T follicular helper cell (primary cell): ENCODE results near the gene HS6ST1.

Source experiments
- DNase-seq: peaks from one replicate; pipeline ENCODE4 v3.0.0-alpha.2; 2020; ENCODE audit warnings: low read depth
- total RNA-seq, 2 experiments: gene quantifications; one replicate each; lab custom pipeline; 2026; lab: John Stamatoyannopoulos, UW

The HS6ST1 gene
- total RNA-seq: 15.7 to 31.7 reads per million in 2 experiments

DNA sequence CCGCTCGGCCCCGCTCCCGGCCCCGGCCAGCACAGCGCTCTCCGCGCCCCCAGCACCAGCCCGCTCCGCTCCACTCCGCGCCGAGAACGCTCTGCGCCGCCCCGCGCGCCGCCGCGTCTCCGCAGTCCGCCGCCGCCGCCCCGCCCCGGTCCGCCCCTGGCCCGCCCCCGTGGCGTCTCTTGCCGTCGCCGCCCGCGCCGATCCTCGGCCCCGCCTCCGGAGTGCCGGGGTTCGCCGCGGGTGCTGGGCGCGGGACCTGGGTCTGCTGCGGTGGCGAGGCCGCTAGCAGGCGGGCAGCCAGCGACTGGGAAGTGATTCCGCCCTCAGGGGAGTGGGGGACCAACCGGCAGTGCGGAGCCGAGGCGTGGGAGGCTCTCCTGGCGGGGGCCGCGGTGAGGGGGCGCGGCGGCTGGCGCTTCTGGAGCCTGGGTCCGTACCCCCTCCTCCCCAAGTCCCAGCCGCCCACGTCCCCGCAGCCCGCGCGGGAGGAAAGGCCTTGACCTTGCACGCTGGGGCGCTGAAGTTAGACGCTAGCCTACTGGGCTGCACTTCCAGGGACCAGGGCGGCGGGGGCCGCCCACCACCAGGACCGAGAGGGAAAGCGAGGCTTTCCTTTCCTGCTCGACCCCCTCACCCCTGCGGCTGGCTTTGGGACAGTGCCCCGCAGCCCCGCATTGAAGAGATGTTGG is at the start of gene HS6ST1:
Gene HS6ST1, minus strand, starts transcription at position 93 of the 689 bp plus-strand sequence. CDS start 305 bp downstream, outside the sequence.
- DNase-seq: peak; percentile 83

DNA sequence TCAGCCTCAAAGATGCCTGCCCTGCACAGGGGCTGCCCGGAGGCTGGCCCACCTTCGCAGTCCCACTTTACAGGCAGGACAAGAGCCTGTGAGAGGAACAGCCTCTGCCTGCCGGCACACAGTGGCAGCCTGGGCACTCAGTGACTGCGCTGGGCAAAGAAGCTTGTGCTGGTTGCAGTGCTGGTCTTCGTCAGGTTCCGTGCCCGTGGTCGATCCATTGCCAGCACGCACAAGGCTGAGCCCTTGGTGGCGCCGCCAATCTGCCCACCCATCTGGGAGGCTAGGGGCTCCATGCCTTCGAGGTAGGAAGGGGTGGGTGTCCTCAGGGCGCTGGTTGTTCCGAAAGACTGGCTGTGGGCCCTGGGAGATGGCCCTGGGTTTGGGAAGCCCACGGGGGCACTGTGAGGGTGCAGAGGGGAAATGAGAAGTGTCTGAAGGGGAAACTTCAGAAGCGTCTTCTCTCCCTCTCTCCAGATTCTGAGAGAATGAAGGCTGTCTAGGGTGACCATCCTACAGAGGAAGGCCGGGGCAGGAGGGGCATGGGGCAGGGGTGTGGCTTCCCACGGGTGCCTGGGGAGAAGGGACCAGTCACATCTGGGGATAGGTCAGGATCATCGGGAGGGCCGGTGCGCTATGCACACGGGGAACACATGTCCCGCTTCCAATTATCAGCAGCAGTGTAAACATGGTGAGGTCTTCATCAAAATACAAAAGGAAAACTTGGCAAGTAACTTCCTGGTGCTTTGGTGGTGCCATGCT is 49.1 kb upstream of the HS6ST1 start:
- DNase-seq: no peak

GRCh38 chr2:128366713-128367511 is 48.2 kb upstream of the HS6ST1 start:
- no peak for DNase-seq

DNA sequence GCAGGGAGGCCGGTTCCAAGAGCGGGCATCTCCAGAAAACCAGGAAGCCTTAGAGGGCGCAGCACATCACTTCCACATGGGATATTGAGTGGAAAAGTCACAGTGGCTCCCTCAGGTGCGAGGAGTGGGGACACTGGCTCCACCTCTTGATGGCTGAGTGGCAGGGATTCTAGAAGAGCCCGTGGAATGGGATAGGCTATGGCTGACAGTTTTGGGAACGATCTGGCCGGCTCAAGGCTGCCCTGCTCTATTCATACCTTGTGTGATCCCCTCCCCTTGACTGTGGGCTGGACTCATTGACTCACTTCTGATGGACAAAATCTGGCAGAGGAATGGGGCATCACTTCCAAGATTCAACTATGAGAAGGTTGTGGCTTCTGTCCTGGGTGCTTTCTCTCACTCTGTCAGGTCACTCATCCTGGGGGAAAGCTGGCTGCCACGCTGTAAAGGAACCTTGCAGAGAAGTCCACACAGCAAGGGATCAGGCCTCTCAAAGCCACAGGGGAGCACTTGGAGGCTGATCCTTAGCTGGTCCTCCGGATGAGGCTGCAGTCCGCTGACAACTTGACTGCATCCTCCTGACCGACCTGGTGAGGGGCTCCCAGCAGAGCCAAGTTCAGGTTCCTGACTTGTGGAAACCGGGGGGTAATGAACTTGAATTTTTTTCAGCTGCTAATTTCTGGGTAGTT is 46.7 kb upstream of the HS6ST1 start:
- DNase-seq: no peak

GRCh38 chr2:128364441-128364911 is 45.8 kb upstream of the HS6ST1 start:
- no peak for DNase-seq

- no peak for DNase-seq
Observed at GRCh38 chr2:128363934-128364361, 45.3 kb upstream of the HS6ST1 start.

DNA sequence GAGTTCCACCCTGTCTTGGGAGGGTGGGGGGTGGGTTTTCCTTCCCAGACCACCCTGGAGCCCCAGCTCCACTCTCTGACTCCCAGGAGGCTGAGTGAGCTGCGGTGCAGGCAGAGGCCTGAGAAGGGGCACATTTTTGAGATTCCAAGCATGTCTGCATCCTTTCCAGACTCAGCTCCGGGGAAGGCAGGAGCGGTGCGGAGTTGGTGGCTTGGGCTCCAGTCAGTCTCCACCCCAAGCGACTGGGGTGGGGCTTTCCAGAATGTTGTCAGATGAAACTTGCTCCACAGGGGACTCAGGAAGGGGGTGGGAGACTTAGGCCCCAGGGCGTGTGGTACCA is 44.2 kb upstream of the HS6ST1 start:
- no peak for DNase-seq

GRCh38 chr2:128362176-128362888 is 43.7 kb upstream of the HS6ST1 start:
- no peak for DNase-seq

GRCh38 chr2:128361376-128362131 is 42.9 kb upstream of the HS6ST1 start:
- DNase-seq: no peak

DNA sequence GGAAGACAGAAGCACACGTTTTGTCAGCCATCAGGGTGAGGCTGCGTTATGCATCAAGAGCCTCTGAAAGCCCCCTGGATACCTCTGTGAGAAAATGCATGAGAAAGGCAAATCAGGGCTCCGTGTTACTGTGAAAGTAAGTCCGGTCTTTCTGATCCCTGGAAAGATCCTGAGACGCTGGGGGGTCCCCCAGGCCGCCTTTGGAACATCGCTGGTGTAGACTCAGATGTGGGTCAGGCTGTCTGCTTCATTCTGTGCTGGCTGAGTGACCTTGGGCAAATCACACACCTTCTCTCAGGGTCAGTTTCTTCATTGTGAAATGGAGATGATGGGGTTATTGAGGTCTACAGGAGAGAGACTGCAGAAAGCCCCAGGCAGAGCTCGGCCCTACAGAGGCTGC is 42.0 kb upstream of the HS6ST1 start:
- DNase-seq: no peak

- DNase-seq: no peak
Observed at GRCh38 chr2:128359841-128360240, 41.2 kb upstream of the HS6ST1 start.

GRCh38 chr2:128358941-128359731 is 40.5 kb upstream of the HS6ST1 start:
- no peak for DNase-seq

DNA sequence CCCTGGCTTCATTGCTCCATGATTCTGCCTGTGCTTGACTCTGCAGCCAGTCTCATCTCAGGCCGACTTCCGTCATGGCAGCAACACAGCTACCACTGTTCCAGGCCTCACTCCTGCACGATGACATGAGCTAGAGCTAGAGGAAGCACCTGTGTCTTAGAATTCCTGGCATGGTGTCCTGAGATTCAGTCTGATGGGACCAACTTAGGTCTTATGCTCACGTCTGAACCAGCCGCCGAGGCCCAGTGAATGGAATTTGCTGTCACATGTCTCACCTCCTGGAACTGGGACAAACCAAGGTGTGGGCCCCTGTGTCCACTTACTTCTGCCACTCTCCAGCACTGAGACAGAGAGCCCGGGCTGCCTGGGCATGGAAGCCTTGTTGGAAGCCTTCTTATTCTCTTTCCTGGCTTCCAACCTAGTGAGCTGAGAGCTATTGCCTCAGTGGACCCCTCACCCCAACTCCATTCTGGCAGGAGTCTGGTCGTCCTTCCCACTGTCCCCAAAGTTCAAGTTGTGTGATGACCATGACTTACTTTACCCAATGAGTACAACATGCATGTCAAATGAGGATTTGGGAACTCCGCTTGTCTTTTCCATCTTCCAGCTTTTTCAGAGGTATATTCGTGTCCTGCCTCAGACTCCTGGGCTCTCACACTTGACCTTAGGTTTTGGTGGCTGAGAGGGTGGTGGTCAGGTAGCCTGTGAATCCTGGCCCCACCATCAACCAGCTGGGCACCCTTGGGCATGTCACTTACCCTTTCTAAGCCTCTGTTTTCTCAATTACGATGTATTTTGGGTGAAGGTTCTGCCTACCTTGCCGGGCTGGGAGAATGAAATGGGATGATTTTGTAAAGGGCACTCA is 39.1 kb upstream of the HS6ST1 start:
- no peak for DNase-seq

- DNase-seq: no peak
Observed at GRCh38 chr2:128356127-128356526, 37.5 kb upstream of the HS6ST1 start.

DNA sequence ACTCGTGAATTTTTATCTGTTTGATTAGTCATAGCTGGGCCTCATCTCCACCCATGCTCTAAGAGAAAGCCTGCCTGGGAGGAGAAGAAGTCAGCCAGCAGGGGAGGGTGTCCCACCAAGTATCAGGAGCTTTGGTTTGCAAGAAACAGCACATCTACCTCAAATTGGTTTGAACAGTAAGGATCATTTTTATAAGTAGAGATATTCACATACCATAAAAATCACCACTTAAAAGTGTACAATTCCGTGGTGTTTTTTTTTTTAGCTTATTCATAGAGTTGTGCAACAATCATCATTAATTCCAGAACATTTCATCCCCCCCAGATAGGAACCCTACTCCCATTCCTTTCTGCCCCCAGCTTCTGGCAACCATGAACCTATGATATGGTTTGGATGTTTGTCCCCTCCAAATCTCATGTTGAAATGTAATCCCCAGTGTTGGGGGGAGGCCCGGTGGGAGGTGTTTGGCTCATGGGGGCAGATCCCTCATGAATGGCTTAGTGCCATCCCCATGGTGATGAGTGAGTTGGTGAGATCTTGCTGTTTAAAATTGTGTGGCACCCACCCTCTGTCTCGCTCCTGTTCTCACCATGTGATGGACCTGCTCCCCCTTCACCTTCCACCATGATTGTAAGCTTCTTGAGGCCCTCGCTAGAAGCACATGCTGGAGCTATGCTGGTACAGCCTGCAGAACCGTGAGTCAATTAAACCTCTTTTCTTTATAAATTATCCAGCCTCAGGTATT is 36.2 kb upstream of the HS6ST1 start:
- DNase-seq: no peak

DNA sequence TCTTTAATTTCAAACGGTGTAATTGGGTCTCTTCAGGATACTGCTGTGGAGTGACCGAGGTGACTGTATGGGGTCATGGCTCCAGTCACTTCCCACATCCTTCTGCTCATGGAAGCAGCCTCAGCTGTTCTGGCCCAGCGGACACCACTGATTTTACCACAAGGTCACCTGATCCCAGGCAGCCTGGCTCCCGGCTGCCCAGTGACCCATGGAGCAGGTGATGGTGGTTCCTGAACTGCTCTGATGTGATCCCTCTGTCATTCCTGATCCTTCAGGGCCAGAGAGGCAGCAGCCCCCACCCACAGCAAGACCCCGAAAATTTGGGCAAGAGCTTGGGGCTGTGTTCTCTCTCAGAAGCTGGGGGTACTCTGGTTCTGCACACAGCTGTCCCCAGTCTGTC is 35.5 kb upstream of the HS6ST1 start:
- no peak for DNase-seq

DNA sequence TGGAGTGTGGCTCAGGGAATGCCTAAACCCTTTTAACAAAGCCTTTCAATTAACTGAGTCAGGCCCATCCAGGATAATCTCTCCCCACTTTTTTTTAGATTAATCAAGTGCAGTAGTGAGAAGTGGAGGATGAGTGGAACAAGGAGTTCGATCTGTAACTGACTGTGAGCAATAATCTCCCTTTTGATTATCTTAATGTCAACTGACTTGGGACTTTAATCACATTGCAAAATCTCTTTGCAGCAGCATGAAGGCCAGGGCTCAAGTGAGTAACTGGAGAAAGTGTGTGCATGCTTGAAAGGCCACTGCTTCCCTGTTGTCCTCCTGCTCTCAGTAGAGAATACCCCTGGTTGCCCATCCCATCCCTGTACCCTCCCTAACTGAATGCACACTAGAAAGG is 32.1 kb upstream of the HS6ST1 start:
- no peak for DNase-seq

DNA sequence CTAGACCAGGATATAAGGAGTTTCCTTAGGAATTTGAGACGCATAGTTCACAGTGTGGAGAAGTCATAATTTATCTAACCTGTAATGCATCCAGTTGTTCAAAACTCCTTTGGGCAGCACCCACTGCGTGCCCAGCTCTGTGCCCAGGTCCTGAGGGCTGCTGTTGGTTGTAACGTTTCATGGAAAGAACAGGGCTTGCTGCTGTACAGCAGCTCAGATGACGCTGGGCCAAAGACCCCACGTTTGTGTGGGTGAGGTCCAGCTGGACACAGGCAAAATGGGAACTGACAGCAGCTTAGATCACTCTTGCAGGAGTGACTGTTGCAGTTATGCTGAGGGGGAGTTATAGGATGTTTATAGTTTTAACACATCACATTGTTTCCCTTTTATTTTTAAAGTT is 30.0 kb upstream of the HS6ST1 start:
- no peak for DNase-seq
